WTC11 (cell line): Measurements from ENCODE around the gene GATAD2A. TPM values are rescaled to one million over a fixed set of nuclear protein-coding genes. Genes with fewer than 3 reads are reported as not detected.
"Not testable (repeated sequence)": the region's sequence is repeated elsewhere in the genome, so short reads cannot be mapped to it uniquely, and the experiment has no call there.

ENCODE experiments used
- ATAC-seq: fragments of 200-7000 bp; cut with Tn5 transposase; 2 replicates; pipeline ENCODE4 v1.10.0; 2021; ENCODE audit warnings: mild to moderate bottlenecking, moderate library complexity
- CTCF ChIA-PET: fragments of 300-600 bp; sonication (Branson Sonifier 250); formaldehyde crosslinking; loops from one replicate; lab custom pipeline; 2021; ENCODE audit warnings: antibody characterized with exemption; lab: Charles Lee
- POLR2A ChIA-PET: fragments of 350-600 bp; sonication (Branson Sonifier 250); formaldehyde crosslinking; loops from one replicate; lab custom pipeline; 2021; ENCODE audit warnings: antibody characterized with exemption; lab: Charles Lee
- DNase-seq: peaks from one replicate; pipeline ENCODE4 v3.0.0; 2021; ENCODE audit warnings: low spot score
- H3K27ac Mint-ChIP-seq: 2 replicates; pipeline ENCODE4 v1.8.0; 2021; ENCODE audit warnings: mixed read lengths
- H3K27me3 Mint-ChIP-seq: 2 replicates; pipeline ENCODE4 v1.8.0; 2021; ENCODE audit warnings: low read depth, mild to moderate bottlenecking, moderate library complexity, mixed read lengths
- H3K36me3 Mint-ChIP-seq: 2 replicates; pipeline ENCODE4 v1.8.0; 2021; ENCODE audit warnings: mixed read lengths
- H3K4me1 Mint-ChIP-seq: 2 replicates; pipeline ENCODE4 v1.8.0; 2022; ENCODE audit warnings: mixed read lengths
- H3K4me3 Mint-ChIP-seq: 2 replicates; pipeline ENCODE4 v1.8.0; 2021; ENCODE audit warnings: mild to moderate bottlenecking, moderate library complexity, mixed read lengths
- H3K9me3 Mint-ChIP-seq: 2 replicates; pipeline ENCODE4 v1.8.0; 2021; ENCODE audit warnings: mixed read lengths
- CBFB ChIP-seq: sonication (generic); formaldehyde crosslinking; IDR thresholded peaks from 2 replicates; pipeline ENCODE4 v1.8.1; 2022; ENCODE audit warnings: mild to moderate bottlenecking, low read depth, missing genetic modification reagents
- NFATC4 ChIP-seq: fragments of 250-450 bp; sonication (Bioruptor Pico); IDR thresholded peaks from 2 replicates; pipeline ENCODE4 v1.9.0; 2021; ENCODE audit warnings: mild to moderate bottlenecking
- NFE2L1 ChIP-seq: sonication (generic); formaldehyde crosslinking; IDR thresholded peaks from 2 replicates; pipeline ENCODE4 v1.8.1; 2023; ENCODE audit warnings: missing genetic modification reagents
- NFYB ChIP-seq: sonication (generic); formaldehyde crosslinking; conservative IDR thresholded peaks from 2 replicates; pipeline ENCODE4 v1.8.0; 2022; ENCODE audit warnings: low read depth, missing genetic modification reagents
- NR3C1 ChIP-seq: sonication (generic); formaldehyde crosslinking; conservative IDR thresholded peaks from 2 replicates; pipeline ENCODE4 v1.8.1; 2023; ENCODE audit warnings: low read depth, mild to moderate bottlenecking, missing genetic modification reagents
- PRDM15 ChIP-seq: sonication (generic); formaldehyde crosslinking; IDR thresholded peaks from 2 replicates; pipeline ENCODE4 v1.8.0; 2022; ENCODE audit warnings: missing genetic modification reagents
- SMAD4 ChIP-seq: sonication (generic); formaldehyde crosslinking; IDR thresholded peaks from 2 replicates; pipeline ENCODE4 v1.8.0; 2022; ENCODE audit warnings: mild to moderate bottlenecking, missing genetic modification reagents
- SP1 ChIP-seq: sonication (generic); formaldehyde crosslinking; conservative IDR thresholded peaks from 2 replicates; pipeline ENCODE4 v1.8.1; 2022; ENCODE audit warnings: missing genetic modification reagents
- TCF7 ChIP-seq: sonication (generic); formaldehyde crosslinking; IDR thresholded peaks from 2 replicates; pipeline ENCODE4 v1.8.0; 2022; ENCODE audit warnings: mild to moderate bottlenecking, low read depth, missing genetic modification reagents, moderate library complexity
- TEAD4 ChIP-seq: sonication (generic); formaldehyde crosslinking; IDR thresholded peaks from 2 replicates; pipeline ENCODE4 v1.8.0; 2022; ENCODE audit warnings: mild to moderate bottlenecking, missing genetic modification reagents
- ZBTB21 ChIP-seq: sonication (generic); formaldehyde crosslinking; IDR thresholded peaks from 2 replicates; pipeline ENCODE4 v1.8.1; 2023; ENCODE audit warnings: mild to moderate bottlenecking, missing genetic modification reagents, borderline replicate concordance
- ZNF423 ChIP-seq: fragments of 250-450 bp; sonication (Bioruptor Pico); IDR thresholded peaks from 2 replicates; pipeline ENCODE4 v2.1.2; 2022; ENCODE audit warnings: mild to moderate bottlenecking, moderate library complexity
- ZSCAN18 ChIP-seq: fragments of 250-450 bp; sonication (Bioruptor Pico); IDR thresholded peaks from 2 replicates; pipeline ENCODE4 v2.1.2; 2022; ENCODE audit warnings: mild to moderate bottlenecking, moderate library complexity
- total RNA-seq: library from RNA; stranded (reverse); gene quantifications from 3 replicates; pipeline ENCODE4 v1.2.3, GENCODE V29; 2021
- TF ChIP-seq, protein P1 (sequence below): sonication (generic); formaldehyde crosslinking; IDR thresholded peaks from 2 replicates; pipeline ENCODE4 v1.8.0; 2023; ENCODE audit warnings: missing genetic modification reagents, mild to moderate bottlenecking, borderline replicate concordance
- TF ChIP-seq, protein P2 (sequence below): sonication (generic); formaldehyde crosslinking; IDR thresholded peaks from 2 replicates; pipeline ENCODE4 v1.8.0; 2023; ENCODE audit warnings: mild to moderate bottlenecking, missing genetic modification reagents
- TF ChIP-seq, protein P3 (sequence below): sonication (generic); formaldehyde crosslinking; IDR thresholded peaks from 2 replicates; pipeline ENCODE4 v1.8.0; 2022; ENCODE audit warnings: mild to moderate bottlenecking, missing genetic modification reagents

GATAD2A gene
- total RNA-seq, 1 experiment from 2014 or later = 209 TPM

DNA sequence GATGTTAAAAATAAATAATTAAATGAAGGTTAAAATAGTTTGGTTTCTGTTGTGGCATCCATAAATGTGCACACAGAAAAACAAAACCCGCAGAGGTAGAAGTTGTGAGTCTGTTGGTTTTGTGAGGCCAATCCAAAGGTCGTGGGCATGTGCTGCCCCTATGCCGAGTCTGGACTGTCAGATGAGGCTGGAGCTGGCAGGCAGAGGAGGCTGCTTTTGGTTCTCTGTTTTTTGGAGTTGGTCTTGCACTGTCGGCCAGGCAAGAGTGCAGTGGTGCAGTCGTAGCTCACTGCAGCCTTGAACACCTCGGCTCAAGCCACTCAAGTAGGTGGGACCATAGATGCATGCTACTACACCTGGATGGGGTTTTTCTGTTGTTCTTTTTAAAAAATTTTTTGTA lies 66.2 kb downstream of the GATAD2A start:
- ChIA-PET CTCF (interaction anchor here (0.9 kb wide), 1 partner anchor 10 kb away, joined by 3 read pairs; no protein-coding TSS in a partner anchor), POLR2A (no interaction called here)
- H3K36me3 Mint-ChIP-seq = peaks cover 44% of the 10 kb centered on the region
- peak overlapping the region; percentile 26; the same call in 1 of the 2 replicates for H3K27ac Mint-ChIP-seq
- no peak overlapping the region for H3K4me3 Mint-ChIP-seq
- ATAC-seq (no peak), DNase-seq (no peak)
- peaks cover 38% of the 10 kb centered on the region for H3K4me1 Mint-ChIP-seq
- H3K27me3 Mint-ChIP-seq = no peaks in the 10 kb centered on the region
- TF ChIP-seq ZNF423 (CRISPR knock-in tag) (no peak), ZBTB21 (CRISPR knock-in tag) (no peak), NFYB (CRISPR knock-in tag) (no peak), SMAD4 (no peak), NFE2L1 (CRISPR knock-in tag) (no peak), TEAD4 (CRISPR knock-in tag) (no peak), TCF7 (CRISPR knock-in tag) (no peak)
- TF ChIP-seq, protein P1, sequence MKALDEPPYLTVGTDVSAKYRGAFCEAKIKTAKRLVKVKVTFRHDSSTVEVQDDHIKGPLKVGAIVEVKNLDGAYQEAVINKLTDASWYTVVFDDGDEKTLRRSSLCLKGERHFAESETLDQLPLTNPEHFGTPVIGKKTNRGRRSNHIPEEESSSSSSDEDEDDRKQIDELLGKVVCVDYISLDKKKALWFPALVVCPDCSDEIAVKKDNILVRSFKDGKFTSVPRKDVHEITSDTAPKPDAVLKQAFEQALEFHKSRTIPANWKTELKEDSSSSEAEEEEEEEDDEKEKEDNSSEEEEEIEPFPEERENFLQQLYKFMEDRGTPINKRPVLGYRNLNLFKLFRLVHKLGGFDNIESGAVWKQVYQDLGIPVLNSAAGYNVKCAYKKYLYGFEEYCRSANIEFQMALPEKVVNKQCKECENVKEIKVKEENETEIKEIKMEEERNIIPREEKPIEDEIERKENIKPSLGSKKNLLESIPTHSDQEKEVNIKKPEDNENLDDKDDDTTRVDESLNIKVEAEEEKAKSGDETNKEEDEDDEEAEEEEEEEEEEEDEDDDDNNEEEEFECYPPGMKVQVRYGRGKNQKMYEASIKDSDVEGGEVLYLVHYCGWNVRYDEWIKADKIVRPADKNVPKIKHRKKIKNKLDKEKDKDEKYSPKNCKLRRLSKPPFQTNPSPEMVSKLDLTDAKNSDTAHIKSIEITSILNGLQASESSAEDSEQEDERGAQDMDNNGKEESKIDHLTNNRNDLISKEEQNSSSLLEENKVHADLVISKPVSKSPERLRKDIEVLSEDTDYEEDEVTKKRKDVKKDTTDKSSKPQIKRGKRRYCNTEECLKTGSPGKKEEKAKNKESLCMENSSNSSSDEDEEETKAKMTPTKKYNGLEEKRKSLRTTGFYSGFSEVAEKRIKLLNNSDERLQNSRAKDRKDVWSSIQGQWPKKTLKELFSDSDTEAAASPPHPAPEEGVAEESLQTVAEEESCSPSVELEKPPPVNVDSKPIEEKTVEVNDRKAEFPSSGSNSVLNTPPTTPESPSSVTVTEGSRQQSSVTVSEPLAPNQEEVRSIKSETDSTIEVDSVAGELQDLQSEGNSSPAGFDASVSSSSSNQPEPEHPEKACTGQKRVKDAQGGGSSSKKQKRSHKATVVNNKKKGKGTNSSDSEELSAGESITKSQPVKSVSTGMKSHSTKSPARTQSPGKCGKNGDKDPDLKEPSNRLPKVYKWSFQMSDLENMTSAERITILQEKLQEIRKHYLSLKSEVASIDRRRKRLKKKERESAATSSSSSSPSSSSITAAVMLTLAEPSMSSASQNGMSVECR (CRISPR knock-in tag) = no peak
- TF ChIP-seq, protein P2, sequence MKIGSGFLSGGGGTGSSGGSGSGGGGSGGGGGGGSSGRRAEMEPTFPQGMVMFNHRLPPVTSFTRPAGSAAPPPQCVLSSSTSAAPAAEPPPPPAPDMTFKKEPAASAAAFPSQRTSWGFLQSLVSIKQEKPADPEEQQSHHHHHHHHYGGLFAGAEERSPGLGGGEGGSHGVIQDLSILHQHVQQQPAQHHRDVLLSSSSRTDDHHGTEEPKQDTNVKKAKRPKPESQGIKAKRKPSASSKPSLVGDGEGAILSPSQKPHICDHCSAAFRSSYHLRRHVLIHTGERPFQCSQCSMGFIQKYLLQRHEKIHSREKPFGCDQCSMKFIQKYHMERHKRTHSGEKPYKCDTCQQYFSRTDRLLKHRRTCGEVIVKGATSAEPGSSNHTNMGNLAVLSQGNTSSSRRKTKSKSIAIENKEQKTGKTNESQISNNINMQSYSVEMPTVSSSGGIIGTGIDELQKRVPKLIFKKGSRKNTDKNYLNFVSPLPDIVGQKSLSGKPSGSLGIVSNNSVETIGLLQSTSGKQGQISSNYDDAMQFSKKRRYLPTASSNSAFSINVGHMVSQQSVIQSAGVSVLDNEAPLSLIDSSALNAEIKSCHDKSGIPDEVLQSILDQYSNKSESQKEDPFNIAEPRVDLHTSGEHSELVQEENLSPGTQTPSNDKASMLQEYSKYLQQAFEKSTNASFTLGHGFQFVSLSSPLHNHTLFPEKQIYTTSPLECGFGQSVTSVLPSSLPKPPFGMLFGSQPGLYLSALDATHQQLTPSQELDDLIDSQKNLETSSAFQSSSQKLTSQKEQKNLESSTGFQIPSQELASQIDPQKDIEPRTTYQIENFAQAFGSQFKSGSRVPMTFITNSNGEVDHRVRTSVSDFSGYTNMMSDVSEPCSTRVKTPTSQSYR (CRISPR knock-in tag) = no peak
- TF ChIP-seq, protein P3, sequence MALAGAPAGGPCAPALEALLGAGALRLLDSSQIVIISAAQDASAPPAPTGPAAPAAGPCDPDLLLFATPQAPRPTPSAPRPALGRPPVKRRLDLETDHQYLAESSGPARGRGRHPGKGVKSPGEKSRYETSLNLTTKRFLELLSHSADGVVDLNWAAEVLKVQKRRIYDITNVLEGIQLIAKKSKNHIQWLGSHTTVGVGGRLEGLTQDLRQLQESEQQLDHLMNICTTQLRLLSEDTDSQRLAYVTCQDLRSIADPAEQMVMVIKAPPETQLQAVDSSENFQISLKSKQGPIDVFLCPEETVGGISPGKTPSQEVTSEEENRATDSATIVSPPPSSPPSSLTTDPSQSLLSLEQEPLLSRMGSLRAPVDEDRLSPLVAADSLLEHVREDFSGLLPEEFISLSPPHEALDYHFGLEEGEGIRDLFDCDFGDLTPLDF (CRISPR knock-in tag) = no peak
- H3K9me3 Mint-ChIP-seq = peaks cover 24% of the 10 kb centered on the region

DNA sequence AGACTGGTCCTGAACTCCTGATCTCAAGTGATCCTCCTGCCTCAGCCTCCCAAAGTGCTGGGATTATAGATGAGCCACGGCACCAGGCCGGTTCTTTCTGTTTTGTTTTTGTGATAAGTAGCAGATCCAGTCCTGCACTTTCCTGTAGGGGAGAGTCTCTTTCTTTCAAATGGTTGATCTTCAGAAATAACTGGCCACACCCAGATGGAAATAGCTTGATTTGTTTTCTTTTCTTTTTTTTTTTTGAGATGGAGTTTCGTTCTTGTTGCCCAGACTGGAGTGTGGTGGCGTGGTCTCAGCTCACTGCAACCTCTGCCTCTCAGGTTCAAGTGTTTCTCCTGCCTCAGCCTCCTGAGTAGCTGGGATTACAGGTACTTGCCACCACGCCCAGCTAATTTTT lies 66.6 kb downstream of the GATAD2A start:
- peaks cover 40% of the 10 kb centered on the region for H3K36me3 Mint-ChIP-seq
- H3K27ac Mint-ChIP-seq = peak overlapping the region; percentile 26
- H3K27me3 Mint-ChIP-seq, DNase-seq, POLR2A ChIA-PET, ATAC-seq, H3K4me3 Mint-ChIP-seq: not testable (repeated sequence)
- H3K4me1 Mint-ChIP-seq = peaks cover 42% of the 10 kb centered on the region
- CTCF ChIA-PET = interaction anchor here (0.9 kb wide), 1 partner anchor 10 kb away, joined by 3 read pairs; no protein-coding TSS in a partner anchor
- peaks cover 22% of the 10 kb centered on the region for H3K9me3 Mint-ChIP-seq

DNA sequence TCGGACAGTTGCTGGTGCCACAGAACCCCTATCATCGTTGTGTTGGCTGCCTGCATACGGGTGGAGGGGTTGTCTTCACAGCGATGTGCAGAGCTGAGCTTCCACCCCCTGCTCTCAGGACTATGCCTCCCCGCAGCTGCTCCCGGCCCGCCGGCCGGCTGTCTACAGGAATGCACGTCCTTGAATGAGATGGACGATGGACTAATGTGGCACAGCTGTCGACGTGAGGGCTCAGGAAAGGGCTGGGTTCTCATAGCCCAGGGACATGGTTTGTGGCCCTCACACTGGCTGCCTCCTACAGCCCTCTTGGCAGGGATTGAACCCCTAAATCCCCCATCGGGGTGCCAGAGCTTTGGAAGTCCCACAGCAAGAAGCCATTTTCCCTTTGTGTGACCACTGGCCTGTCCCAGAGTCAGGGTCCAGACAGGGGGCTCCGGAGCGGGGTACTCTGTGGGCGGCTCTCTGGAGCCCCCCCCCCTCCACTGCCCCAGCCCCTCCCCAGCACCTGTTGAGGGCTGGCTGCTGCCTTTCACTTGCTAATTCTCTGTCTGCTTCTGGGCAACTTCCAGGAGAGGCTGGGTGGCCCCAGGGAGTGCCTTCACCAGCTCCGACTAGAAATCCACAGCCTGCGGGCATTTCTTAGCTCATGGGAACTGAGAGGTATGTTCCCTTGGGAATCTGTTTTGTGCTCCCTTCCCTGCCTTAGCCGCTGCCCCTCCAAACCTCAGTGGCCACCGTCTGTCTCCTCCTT lies 69.7 kb downstream of the GATAD2A start:
- peaks cover 20% of the 10 kb centered on the region for H3K36me3 Mint-ChIP-seq
- CTCF ChIA-PET = interaction anchor here (0.7 to 3.2 kb wide), 26 partner anchors 10 to 111 kb away, joined by 3 to 24 read pairs (median 6); partner anchors contain the start of gene GATAD2A
- peak overlapping the region; percentile 56 for H3K4me3 Mint-ChIP-seq
- POLR2A ChIA-PET = interaction anchor here (1.2 to 1.5 kb wide), 5 partner anchors 13 to 70 kb away, joined by 3 to 7 read pairs (median 4); partner anchors contain the start of gene GATAD2A
- peaks cover 55% of the 10 kb centered on the region for H3K4me1 Mint-ChIP-seq
- DNase-seq = peak; percentile 75
- ATAC-seq = peak; percentile 86
- H3K9me3 Mint-ChIP-seq = no peaks in the 10 kb centered on the region
- TF ChIP-seq ZSCAN18 (CRISPR knock-in tag) = no peak
- no peak for TF ChIP-seq PRDM15
- TF ChIP-seq NFATC4 (CRISPR knock-in tag) = no peak
- no peak for TF ChIP-seq NR3C1 (CRISPR knock-in tag)
- no peak for TF ChIP-seq SP1 (CRISPR knock-in tag)
- TF ChIP-seq TEAD4 (CRISPR knock-in tag) = no peak
- no peak for TF ChIP-seq CBFB
- no peaks in the 10 kb centered on the region for H3K27me3 Mint-ChIP-seq
- H3K27ac Mint-ChIP-seq = peak overlapping the region; percentile 99
